ENCODE measurements around the gene LMX1B.
"Not testable (repeated sequence)": the region's sequence is repeated elsewhere in the genome, so short reads cannot be mapped to it uniquely, and the experiment has no call there.

- not testable (repeated sequence) for TF ChIP-seq CTCF (IDR thresholded peaks at IDR 0.05); ZFX (IDR thresholded peaks at IDR 0.05; ENCODE audit: borderline replicate concordance)
These were observed 94.0 kb downstream of the LMX1B start for GRCh38 chr9:126707712-126708111.
